Measurements from ENCODE around the gene PPM1B. TPM values are rescaled to one million over a fixed set of nuclear protein-coding genes. Genes with fewer than 3 reads are reported as not detected.

PPM1B gene
- total RNA-seq, 1 donor from 2014 or later = 56.7 TPM

Other genes starting within 250 kb of the PPM1B start
- 98.6 TPM for gene LRPPRC, start 172.9 kb upstream of the PPM1B start, total RNA-seq
- not detected for gene SLC3A1, start 106.6 kb downstream of the PPM1B start, total RNA-seq
- 81.9 TPM for gene PREPL, start 192.6 kb downstream of the PPM1B start, total RNA-seq
- gene CAMKMT, start 193.1 kb downstream of the PPM1B start, total RNA-seq = 3.3 TPM